ENCODE data around the gene ZNF423. TPM values are rescaled to one million over a fixed set of nuclear protein-coding genes. Genes with fewer than 3 reads are reported as not detected.

Gene ZNF423
- total RNA-seq, 1 donor from 2014 or later, result 11.9 TPM

DNA sequence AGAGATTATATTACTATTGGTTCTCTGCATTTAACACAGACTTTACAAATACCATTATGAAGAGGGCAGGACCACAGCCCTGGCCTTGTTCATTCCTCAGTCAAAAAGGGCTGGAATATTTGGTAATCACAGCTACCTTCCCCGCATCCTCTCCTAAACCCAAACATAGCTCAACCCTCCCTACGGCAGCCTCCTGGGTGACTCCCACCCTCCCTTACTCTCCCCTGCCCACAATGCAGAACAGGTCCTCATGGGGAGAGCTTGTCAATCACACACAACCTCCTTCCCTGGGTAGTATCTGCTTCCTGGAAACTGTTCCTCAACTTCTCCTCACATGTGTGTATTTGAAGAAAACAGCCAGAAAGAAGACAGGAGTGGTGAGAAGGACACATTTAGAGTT lies 258.1 kb downstream of the ZNF423 start:
- Histone ChIP-seq H3K27ac (no peak overlapping the region), H3K27me3 (no peaks in the 10 kb centered on the region), H3K4me1 (peaks cover 6% of the 10 kb centered on the region), H3K36me3 (no peaks in the 10 kb centered on the region), H3K9me3 (no peaks in the 10 kb centered on the region), H3K4me3 (no peak overlapping the region)
- DNase-seq (no peak), ATAC-seq (no peak)
- TF ChIP-seq CTCF (IDR thresholded peaks at IDR 0.05), result no peak
- intact Hi-C loops (cut with DNase I), result no loop called here

DNA sequence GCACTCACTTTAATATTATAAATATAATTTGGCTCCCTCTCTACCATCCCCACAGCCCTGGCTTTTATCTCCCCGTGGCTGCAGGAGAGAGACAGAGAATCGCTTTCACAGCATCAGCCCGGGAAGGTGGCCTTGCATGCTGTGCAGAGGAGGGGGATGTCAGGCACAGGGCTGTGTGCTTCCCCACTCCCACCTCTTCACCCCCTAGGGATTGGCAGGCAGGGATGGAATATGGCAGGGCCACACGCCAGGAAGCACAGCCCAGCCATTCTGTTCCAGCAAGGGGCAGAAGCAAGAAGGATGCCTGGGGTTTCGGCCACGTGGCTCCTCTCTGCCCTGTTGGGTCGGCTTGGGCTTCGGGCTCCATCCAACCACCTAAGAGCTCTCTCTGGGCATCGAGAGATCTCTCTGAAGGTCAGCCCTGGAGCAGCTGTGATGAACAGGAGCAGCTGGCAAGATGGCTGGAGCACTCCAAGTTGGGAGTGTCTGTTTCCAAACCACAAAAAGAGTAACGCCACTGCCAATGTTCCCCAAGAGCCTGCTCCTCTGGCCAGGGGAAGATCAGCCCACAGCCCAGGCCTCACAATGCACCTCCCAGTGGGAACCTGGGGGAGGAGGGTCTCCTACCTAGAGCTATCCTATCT lies 259.1 kb downstream of the ZNF423 start:
- no peak overlapping the region for H3K4me3 ChIP-seq
- H3K27me3 ChIP-seq, result no peaks in the 10 kb centered on the region
- intact Hi-C loops (cut with DNase I), result no loop called here
- peaks cover 6% of the 10 kb centered on the region for H3K4me1 ChIP-seq
- no peak for DNase-seq
- TF ChIP-seq CTCF (IDR thresholded peaks at IDR 0.05), result no peak
- no peaks in the 10 kb centered on the region for H3K36me3 ChIP-seq
- H3K27ac ChIP-seq, result no peak overlapping the region
- no peaks in the 10 kb centered on the region for H3K9me3 ChIP-seq
- ATAC-seq, result no peak

DNA sequence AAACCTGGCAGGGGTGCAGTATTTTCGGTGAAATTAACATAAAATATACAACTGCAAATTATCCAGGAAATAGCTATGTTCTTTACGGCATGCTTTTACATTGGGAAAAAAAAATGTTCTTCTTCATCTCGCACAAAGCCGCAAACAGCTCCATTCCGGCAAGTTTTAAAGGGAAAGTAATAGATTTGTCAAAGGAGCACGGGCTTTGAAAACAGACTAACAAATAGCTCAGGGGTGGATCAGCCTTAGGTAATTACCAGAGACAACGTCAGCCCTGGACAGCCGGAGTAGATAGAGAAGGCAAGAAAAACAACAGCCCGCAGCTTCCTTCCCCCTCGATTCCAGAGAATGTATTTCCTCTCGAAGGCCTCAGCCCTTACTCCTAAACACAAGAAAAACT lies 259.8 kb downstream of the ZNF423 start:
- H3K27ac ChIP-seq, result no peak overlapping the region
- no peaks in the 10 kb centered on the region for H3K9me3 ChIP-seq
- intact Hi-C loops (cut with DNase I), result no loop called here
- no peaks in the 10 kb centered on the region for H3K27me3 ChIP-seq
- ATAC-seq (no peak), DNase-seq (no peak)
- H3K4me1 ChIP-seq, result peaks cover 6% of the 10 kb centered on the region
- H3K4me3 ChIP-seq, result peak overlapping the region; percentile 15
- H3K36me3 ChIP-seq, result no peaks in the 10 kb centered on the region
- TF ChIP-seq CTCF (IDR thresholded peaks at IDR 0.05), result no peak

GRCh38 chr16:49594685-49595498 lies 261.0 kb downstream of the ZNF423 start:
- intact Hi-C loops (cut with DNase I), result no loop called here
- Histone ChIP-seq H3K27me3 (no peaks in the 10 kb centered on the region), H3K4me3 (no peak overlapping the region), H3K27ac (no peak overlapping the region), H3K4me1 (peaks cover 6% of the 10 kb centered on the region), H3K36me3 (no peaks in the 10 kb centered on the region), H3K9me3 (no peaks in the 10 kb centered on the region)
- no peak for ATAC-seq
- DNase-seq, result no peak
- TF ChIP-seq CTCF (IDR thresholded peaks at IDR 0.05), result no peak

DNA sequence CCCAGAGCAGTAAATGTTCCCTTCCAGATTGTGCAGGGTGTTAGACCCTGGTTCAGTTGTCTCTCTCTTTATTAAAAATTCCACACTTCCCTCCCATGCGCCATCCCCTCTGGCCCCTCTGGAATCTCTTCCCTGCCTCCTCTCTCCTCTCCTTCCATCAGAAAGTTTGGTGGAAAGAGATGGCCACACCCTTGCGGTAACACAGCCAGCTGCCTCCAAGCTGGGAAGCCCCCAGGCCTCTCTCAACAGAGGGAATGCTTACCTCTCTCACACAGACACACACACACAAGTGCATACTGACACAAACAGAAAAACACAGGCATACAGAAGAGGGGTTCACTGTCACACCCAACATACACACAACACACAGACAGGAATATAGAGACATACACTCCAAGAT lies 261.8 kb downstream of the ZNF423 start:
- no peak overlapping the region for H3K27ac ChIP-seq
- intact Hi-C loops (cut with DNase I), result no loop called here
- ATAC-seq, result no peak
- no peak for TF ChIP-seq CTCF (IDR thresholded peaks at IDR 0.05)
- no peaks in the 10 kb centered on the region for H3K9me3 ChIP-seq
- no peaks in the 10 kb centered on the region for H3K27me3 ChIP-seq
- H3K4me3 ChIP-seq, result no peak overlapping the region
- H3K4me1 ChIP-seq, result peaks cover 6% of the 10 kb centered on the region
- DNase-seq, result no peak
- H3K36me3 ChIP-seq, result no peaks in the 10 kb centered on the region
